Measurements from ENCODE around the gene SNRK.
"Not testable (repeated sequence)": the region's sequence is repeated elsewhere in the genome, so short reads cannot be mapped to it uniquely, and the experiment has no call there.

The SNRK gene

DNA sequence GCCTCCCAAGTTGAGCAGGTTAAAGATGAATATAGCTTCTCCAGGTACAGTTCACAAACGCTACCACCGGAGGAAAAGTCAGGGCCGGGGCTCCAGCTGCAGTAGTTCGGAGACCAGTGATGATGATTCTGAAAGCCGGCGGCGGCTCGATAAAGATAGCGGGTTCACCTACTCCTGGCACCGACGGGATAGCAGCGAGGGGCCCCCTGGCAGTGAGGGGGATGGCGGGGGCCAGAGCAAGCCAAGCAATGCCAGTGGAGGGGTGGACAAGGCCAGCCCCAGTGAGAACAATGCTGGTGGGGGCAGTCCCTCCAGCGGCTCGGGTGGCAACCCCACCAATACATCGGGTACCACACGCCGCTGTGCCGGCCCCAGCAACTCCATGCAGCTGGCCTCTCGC, 61.4 kb downstream of the SNRK start:
- no peak for DNase-seq (ENCODE audit: low read depth)

- DNase-seq (ENCODE audit: low read depth), result no peak
Observed at GRCh38 chr3:43348350-43348749, 62.0 kb downstream of the SNRK start.

DNA sequence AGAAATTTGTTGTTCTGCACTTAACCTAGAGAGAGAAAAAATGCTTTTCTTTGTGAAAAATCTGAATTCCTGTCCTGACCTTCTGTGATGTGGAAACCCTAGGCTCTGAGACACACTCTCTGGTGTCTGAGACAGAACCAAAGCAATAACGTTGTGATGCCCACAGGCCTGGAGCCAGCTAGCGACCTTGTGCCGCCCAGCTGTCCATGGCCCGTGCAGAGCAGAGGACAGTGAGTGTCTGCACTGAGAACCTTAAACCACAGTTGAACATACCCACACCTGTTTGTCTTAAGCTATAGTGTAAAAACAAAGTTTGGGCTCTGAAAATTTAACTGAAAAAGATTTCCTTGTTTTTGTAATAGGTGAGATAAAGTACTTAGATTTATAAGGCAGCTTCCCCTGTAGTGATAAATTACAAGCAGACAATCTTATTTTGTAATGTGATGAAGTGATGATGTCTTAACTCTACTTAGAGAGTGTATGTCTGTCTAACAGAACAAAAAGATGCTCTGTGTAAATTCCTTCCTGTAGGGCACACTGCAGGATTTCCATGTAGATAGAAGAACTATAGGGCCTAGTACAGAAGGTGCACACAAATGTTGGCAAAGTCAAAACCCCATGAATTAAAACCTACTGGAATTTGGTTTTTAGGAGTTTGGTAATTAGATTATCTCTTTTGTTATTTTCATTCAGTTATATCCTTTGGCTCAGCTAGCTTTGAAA, 62.7 kb downstream of the SNRK start:
- DNase-seq (ENCODE audit: low read depth), result no peak

GRCh38 chr3:43349716-43350115, 63.4 kb downstream of the SNRK start:
- no peak for DNase-seq (ENCODE audit: low read depth)

GRCh38 chr3:43353393-43353792, 67.1 kb downstream of the SNRK start:
- DNase-seq (ENCODE audit: low read depth), result no peak

GRCh38 chr3:43353923-43354670, 67.8 kb downstream of the SNRK start:
- no peak for DNase-seq (ENCODE audit: low read depth)

GRCh38 chr3:43356033-43356432, 69.7 kb downstream of the SNRK start:
- DNase-seq (ENCODE audit: low read depth), result not testable (repeated sequence)

DNA sequence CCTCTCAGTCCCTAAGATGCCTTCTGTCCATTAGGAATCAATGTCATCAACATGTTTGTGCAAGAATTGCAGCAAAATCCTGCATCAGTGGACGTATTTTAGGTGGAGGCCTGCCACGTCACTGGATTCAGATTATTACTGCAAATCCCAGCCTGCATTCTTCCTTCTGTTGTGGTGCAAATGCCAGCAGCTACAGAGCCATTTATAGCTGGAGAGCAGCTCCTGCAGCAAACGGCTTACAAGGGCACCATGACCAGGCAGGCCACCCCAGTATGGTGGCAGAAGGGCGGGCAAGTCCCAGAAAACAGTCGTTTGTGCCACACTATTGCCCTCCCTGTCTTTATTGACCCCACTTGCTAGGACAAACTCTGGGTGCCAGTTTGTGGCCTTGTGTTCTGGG, 74.7 kb downstream of the SNRK start:
- DNase-seq (ENCODE audit: low read depth), result no peak

- DNase-seq (ENCODE audit: low read depth), result no peak
Observed at GRCh38 chr3:43362183-43362582, 75.8 kb downstream of the SNRK start.

- no peak for DNase-seq (ENCODE audit: low read depth)
Observed at GRCh38 chr3:43362961-43363360, 76.6 kb downstream of the SNRK start.

- DNase-seq (ENCODE audit: low read depth), result no peak
Observed at GRCh38 chr3:43363621-43364266, 77.4 kb downstream of the SNRK start.

DNA sequence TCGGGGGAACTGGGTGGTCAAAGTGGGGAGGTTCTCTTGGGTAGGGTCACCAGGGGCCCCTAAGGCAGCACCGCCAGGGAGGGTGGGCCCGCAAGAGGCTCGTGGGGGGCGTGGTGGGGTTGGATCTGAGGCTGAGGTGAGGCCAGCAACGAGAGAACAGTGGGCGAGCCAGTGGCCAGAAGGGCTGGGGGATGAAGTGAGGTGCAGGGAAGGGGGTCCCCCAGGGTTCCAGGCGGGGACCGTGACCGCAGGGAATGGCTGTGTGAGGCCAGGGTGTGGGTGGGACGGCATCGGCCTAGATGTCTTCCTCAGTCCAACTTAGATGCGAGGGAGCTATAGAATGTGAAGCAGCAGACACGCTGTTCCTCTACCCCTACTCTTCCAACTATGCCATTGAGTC, 78.2 kb downstream of the SNRK start:
- no peak for DNase-seq (ENCODE audit: low read depth)

DNA sequence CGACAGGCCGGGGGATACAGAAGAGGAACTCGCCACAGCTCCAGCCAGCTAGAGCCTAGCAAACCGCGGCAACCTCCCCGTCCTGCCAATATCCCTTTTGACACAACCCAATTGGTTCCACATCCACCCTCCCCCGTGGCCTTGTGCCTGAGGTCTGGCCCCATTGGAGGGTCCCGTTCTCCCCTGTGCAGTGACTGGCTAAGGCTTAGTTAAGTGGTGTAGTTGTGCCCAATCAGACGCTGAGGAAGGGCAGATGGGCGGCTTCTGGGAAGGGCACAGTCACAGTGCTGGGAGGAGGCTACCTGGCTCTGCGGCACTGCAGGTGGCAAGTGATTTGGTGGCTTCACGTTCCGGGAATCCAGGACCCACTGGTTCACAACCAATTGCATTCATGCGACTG, 78.6 kb downstream of the SNRK start:
- no peak for DNase-seq (ENCODE audit: low read depth)

DNA sequence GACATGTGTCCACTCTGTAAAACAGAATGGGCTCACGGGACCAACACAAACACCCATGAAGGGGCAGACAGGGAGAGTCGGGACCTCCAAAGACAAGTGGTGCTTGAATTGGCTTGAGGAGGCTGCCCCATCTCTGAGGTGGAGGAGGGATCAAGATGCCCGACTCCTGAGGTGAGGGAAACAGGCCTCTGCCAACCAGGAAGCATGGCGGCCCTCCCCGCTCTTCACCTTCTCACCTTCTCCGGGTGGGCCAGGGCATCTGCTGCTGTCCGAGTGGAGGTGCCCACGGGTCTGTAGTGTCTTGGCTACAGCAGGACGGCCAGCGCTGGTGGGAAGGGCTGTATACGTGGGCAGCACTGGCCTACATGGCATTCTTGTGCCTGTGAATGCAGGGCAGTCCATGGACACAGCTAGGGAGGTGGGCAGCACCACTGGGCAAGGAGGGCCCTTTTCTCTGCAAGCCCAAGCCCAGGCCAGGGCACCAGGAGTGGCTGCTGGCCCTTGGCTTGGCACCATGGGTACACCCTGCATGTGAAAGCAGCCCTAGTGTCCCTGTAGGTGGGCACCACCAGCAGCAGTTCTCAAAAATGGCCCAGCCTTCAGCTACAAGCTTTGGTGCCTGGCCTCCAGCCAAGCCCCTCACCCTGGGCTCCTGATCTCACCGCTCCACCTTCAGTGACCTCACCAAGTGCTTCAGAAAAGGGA, 79.4 kb downstream of the SNRK start:
- DNase-seq (ENCODE audit: low read depth), result no peak

DNA sequence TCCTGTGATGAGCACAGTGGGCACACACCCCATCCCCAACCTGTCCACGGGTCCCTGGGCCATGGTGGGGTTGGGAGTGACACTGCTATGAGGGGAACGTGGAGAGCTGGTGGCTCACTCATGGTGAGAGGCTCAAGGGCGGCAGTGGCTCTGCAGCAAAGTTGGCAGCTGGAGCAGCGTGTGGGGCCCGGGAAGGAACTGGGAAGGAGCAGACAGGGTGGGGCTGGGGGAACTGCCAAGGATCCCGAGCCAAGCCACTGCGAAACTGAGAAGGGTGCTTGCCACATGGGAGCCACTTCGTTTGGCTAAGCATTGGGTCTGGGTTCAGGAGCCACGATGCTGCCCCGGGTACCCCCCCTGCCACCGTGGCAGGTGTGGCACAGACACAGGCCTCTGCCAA, 80.1 kb downstream of the SNRK start:
- DNase-seq (ENCODE audit: low read depth), result no peak

GRCh38 chr3:43366885-43367284, 80.5 kb downstream of the SNRK start:
- no peak for DNase-seq (ENCODE audit: low read depth)

DNA sequence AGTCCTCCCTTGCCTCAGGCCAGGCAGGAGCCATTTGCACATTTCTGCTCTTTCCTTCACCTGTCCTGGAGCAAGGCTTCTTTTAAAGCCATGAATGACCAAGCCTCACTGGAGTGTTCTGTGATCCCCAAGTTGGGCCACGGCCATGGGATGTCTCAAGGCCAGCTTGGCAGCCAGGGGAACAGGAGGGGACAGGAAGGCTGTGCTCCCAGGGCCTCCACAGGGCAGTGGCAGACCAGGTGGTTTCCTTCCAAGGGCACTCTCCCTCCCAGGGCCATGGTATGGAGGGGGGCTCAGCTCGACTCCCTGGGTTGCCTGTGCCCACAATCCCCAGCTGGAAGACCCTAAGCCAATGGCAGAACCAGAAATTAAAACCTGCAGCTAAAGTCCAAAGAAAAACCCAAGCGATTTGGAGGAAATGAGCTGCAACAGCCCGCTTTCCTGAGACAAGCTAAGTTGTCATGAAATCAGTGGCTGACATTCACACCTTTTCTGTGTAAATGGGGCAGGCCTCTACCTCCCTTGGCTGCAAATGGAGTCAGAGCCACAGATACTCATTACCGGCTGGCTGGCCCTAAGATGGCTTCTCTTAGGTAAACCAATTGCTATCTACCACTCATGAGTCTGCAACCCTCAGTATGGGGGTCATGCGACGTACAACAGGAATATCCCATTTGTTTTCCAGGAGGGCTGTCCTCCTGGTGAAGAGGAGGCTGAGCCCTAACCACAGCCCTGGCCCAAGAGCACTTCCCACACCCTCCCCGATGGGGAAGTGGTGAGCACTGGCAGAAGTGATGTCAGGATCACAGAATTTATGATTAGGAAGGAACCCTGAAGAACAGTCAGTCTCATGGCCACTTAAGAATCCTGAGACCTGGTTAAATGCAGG, 83.3 kb downstream of the SNRK start:
- no peak for DNase-seq (ENCODE audit: low read depth)

- DNase-seq (ENCODE audit: low read depth), result no peak
Observed at GRCh38 chr3:43370293-43370980, 84.1 kb downstream of the SNRK start.

GRCh38 chr3:43371494-43371893, 85.2 kb downstream of the SNRK start:
- DNase-seq (ENCODE audit: low read depth), result no peak

DNA sequence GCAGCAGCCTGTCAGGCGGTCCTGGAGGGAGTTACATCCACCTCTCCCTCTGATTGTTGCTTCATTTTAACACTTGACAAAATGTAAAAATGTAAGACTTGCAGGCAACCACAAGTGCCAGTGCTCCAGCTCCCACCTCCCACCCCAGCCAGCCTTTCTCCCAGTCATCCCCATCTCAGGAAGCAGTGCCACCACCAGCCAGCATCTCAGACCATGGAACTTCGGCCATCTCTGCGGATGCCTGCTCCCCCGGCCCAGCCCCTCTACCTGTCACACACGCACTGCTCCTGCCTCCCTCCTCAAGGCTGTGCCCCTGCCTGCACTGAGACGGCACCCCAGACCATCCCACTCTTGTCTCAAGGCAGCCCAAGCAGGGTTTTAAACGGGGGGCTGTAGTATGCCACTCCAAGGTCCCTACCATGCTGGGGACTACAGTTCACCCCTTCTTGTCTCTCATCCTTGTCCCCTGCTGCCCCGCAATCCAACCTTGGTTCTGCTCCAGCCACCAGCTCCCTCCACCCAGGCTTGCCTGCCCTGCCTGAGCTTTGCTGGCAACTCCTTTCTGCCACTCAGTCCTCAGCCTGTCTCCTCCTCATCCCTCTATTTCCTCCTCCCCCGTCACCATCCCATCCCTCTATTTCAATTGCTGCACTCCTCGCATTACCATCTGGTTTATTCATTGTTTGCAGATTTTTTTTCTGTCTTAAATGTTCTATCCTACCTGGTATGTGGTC, 85.8 kb downstream of the SNRK start:
- DNase-seq (ENCODE audit: low read depth), result no peak
